ENCODE measurements around the gene HPN.

Gene HPN

DNA sequence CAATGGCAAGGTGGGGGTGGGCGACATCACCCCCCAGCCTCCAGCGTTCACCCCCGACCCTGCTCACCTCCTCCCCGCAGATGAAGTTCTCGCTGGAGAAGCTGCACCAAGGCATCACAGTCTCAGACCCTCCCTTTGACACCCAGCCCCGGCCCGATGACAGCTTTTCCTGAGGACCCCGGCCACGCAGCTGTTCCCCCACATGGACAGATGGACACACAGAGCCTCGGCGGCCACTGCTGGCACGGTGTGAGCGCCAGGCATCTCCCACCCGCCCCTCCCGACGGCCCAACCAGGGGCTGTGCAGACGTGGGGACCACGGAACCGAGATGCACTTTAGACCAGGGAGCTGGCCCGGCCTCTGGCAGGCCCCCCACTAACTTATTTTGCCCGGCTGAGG is 15.6 kb upstream of the HPN start:
- peaks cover 58% of the 10 kb centered on the region; the same call in 1 of the 2 replicates for H3K36me3 ChIP-seq (ENCODE audit: insufficient read depth, low read length)
- no peaks in the 10 kb centered on the region for H3K79me2 ChIP-seq (ENCODE audit: insufficient read depth, low read length)
- H3K9ac ChIP-seq (ENCODE audit: low read depth, low read length, poor library complexity, severe bottlenecking), result no peak overlapping the region
- no peak overlapping the region for H3K4me3 ChIP-seq (ENCODE audit: low read length, poor library complexity, severe bottlenecking)
- no peak overlapping the region for H3K4me2 ChIP-seq (ENCODE audit: low read depth, low read length, poor library complexity, severe bottlenecking)
- no peaks in the 10 kb centered on the region for H4K20me1 ChIP-seq (ENCODE audit: insufficient read depth, low read length, poor library complexity, severe bottlenecking)
- no peak for TF ChIP-seq EZH2phosphoT487 (IDR thresholded peaks at IDR 0.05; ENCODE audit: borderline replicate concordance)
- TF ChIP-seq, protein P1, sequence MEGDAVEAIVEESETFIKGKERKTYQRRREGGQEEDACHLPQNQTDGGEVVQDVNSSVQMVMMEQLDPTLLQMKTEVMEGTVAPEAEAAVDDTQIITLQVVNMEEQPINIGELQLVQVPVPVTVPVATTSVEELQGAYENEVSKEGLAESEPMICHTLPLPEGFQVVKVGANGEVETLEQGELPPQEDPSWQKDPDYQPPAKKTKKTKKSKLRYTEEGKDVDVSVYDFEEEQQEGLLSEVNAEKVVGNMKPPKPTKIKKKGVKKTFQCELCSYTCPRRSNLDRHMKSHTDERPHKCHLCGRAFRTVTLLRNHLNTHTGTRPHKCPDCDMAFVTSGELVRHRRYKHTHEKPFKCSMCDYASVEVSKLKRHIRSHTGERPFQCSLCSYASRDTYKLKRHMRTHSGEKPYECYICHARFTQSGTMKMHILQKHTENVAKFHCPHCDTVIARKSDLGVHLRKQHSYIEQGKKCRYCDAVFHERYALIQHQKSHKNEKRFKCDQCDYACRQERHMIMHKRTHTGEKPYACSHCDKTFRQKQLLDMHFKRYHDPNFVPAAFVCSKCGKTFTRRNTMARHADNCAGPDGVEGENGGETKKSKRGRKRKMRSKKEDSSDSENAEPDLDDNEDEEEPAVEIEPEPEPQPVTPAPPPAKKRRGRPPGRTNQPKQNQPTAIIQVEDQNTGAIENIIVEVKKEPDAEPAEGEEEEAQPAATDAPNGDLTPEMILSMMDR (conservative IDR thresholded peaks at IDR 0.05; ENCODE audit: low read length), result no peak
- H3K27me3 ChIP-seq (ENCODE audit: insufficient read depth, low read length, poor library complexity, severe bottlenecking), result peaks cover 2% of the 10 kb centered on the region
- no peaks in the 10 kb centered on the region for H3K9me2 ChIP-seq (replicated peaks; ENCODE audit: low read depth, low read length)
- H3K9me3 ChIP-seq (ENCODE audit: insufficient read depth, low read depth, low read length), result no peaks in the 10 kb centered on the region
- no peaks in the 10 kb centered on the region for H3K4me1 ChIP-seq (ENCODE audit: insufficient read depth, low read length, poor library complexity, severe bottlenecking)
- H2AFZ ChIP-seq (ENCODE audit: low read length), result no peak overlapping the region
- H3F3A ChIP-seq (ENCODE audit: low read depth), result no peaks in the 10 kb centered on the region

DNA sequence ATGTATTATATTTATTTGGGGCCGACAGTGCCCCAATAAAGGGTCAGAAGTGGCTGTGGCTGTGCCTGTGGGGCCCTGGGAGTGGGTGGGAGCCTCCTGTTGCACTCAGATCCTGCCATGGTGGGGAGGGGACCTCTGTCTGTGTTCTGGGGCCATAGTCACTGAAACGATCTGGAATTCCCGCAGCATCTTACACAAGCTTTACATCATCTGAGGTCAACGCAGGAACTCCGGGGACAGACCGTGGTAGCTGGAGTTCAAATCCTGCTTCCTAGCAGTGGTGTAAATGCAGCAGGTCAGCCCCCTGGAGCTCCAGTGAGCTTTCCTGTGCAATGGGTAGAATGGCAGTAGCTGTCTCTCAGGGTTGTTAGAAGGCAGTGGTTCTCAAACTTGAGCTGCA is 15.1 kb upstream of the HPN start:
- H3K36me3 ChIP-seq (ENCODE audit: insufficient read depth, low read length), result peaks cover 53% of the 10 kb centered on the region; the same call in 1 of the 2 replicates
- H3K4me1 ChIP-seq (ENCODE audit: insufficient read depth, low read length, poor library complexity, severe bottlenecking), result no peaks in the 10 kb centered on the region
- no peaks in the 10 kb centered on the region for H3K79me2 ChIP-seq (ENCODE audit: insufficient read depth, low read length)
- H3K9me3 ChIP-seq (ENCODE audit: insufficient read depth, low read depth, low read length), result no peaks in the 10 kb centered on the region
- no peak overlapping the region for H3K4me3 ChIP-seq (ENCODE audit: low read length, poor library complexity, severe bottlenecking)
- H3K9ac ChIP-seq (ENCODE audit: low read depth, low read length, poor library complexity, severe bottlenecking), result no peak overlapping the region
- H3K9me2 ChIP-seq (replicated peaks; ENCODE audit: low read depth, low read length), result no peaks in the 10 kb centered on the region
- no peak overlapping the region for H3K4me2 ChIP-seq (ENCODE audit: low read depth, low read length, poor library complexity, severe bottlenecking)
- peaks cover 6% of the 10 kb centered on the region for H3K27me3 ChIP-seq (ENCODE audit: insufficient read depth, low read length, poor library complexity, severe bottlenecking)
- no peaks in the 10 kb centered on the region for H3F3A ChIP-seq (ENCODE audit: low read depth)
- no peak for TF ChIP-seq EZH2phosphoT487 (IDR thresholded peaks at IDR 0.05; ENCODE audit: borderline replicate concordance)
- TF ChIP-seq, protein P1 (conservative IDR thresholded peaks at IDR 0.05; ENCODE audit: low read length), result no peak
- H2AFZ ChIP-seq (ENCODE audit: low read length), result no peak overlapping the region
- no peaks in the 10 kb centered on the region for H4K20me1 ChIP-seq (ENCODE audit: insufficient read depth, low read length, poor library complexity, severe bottlenecking)

DNA sequence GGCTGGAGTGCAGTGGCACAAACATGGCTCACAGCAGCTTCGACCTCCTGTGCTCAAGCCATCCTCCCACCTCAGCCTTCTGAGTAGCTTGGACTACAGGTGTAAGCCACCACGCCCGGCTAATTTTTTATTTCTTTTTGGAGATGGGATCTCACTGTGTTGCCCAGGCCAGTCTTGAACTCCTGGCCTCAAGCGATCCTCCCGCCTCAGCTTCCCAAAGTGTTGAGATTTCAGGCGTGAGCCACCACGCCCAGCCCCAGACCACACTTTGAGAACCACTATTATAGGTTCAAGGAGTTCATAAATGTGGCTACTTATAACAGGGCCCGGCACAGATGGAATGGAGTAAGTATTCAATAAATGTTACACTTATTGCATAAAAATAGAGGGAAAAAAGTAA is 14.5 kb upstream of the HPN start:
- H4K20me1 ChIP-seq (ENCODE audit: insufficient read depth, low read length, poor library complexity, severe bottlenecking), result no peaks in the 10 kb centered on the region
- H3K9me3 ChIP-seq (ENCODE audit: insufficient read depth, low read depth, low read length), result no peaks in the 10 kb centered on the region
- H3K27me3 ChIP-seq (ENCODE audit: insufficient read depth, low read length, poor library complexity, severe bottlenecking), result peaks cover 11% of the 10 kb centered on the region
- H3K9me2 ChIP-seq (replicated peaks; ENCODE audit: low read depth, low read length), result no peaks in the 10 kb centered on the region
- peaks cover 47% of the 10 kb centered on the region; the same call in 1 of the 2 replicates for H3K36me3 ChIP-seq (ENCODE audit: insufficient read depth, low read length)
- H3K4me2 ChIP-seq (ENCODE audit: low read depth, low read length, poor library complexity, severe bottlenecking), result no peak overlapping the region
- H3K4me1 ChIP-seq (ENCODE audit: insufficient read depth, low read length, poor library complexity, severe bottlenecking), result no peaks in the 10 kb centered on the region
- H3K79me2 ChIP-seq (ENCODE audit: insufficient read depth, low read length), result no peaks in the 10 kb centered on the region
- no peaks in the 10 kb centered on the region for H3F3A ChIP-seq (ENCODE audit: low read depth)
- no peak overlapping the region for H3K9ac ChIP-seq (ENCODE audit: low read depth, low read length, poor library complexity, severe bottlenecking)
- TF ChIP-seq, protein P1 (conservative IDR thresholded peaks at IDR 0.05; ENCODE audit: low read length), result no peak
- TF ChIP-seq EZH2phosphoT487 (IDR thresholded peaks at IDR 0.05; ENCODE audit: borderline replicate concordance), result no peak
- no peak overlapping the region for H3K4me3 ChIP-seq (ENCODE audit: low read length, poor library complexity, severe bottlenecking)
- no peak overlapping the region for H2AFZ ChIP-seq (ENCODE audit: low read length)

Measured in Loucy (cell line).